Fibroblast of skin of scalp (primary cell): Measurements from ENCODE around the gene DIP2B.
"Not testable (repeated sequence)": the region's sequence is repeated elsewhere in the genome, so short reads cannot be mapped to it uniquely, and the experiment has no call there.

Experiments used
- DNase-seq: peaks from one replicate; pipeline ENCODE4 v3.0.0-alpha.2; 2013

Gene DIP2B

GRCh38 chr12:50519353-50519752, 14.6 kb downstream of the DIP2B start:
- no peak for DNase-seq

- no peak for DNase-seq
These were observed 15.8 kb downstream of the DIP2B start for GRCh38 chr12:50520416-50521207.

- DNase-seq = not testable (repeated sequence)
These were observed 17.0 kb downstream of the DIP2B start for GRCh38 chr12:50521781-50522180.

GRCh38 chr12:50523772-50524171, 19.0 kb downstream of the DIP2B start:
- DNase-seq = no peak

- no peak for DNase-seq
These were observed 19.8 kb downstream of the DIP2B start for GRCh38 chr12:50524621-50525020.

- DNase-seq = no peak
These were observed 20.6 kb downstream of the DIP2B start for GRCh38 chr12:50525422-50525821.

GRCh38 chr12:50527359-50527726, 22.6 kb downstream of the DIP2B start:
- DNase-seq = no peak

- DNase-seq = no peak
These were observed 24.0 kb downstream of the DIP2B start for GRCh38 chr12:50528800-50529199.

GRCh38 chr12:50529345-50529744, 24.6 kb downstream of the DIP2B start:
- no peak for DNase-seq

- no peak for DNase-seq
These were observed 25.7 kb downstream of the DIP2B start for GRCh38 chr12:50530532-50530931.

GRCh38 chr12:50533203-50533584, 28.4 kb downstream of the DIP2B start:
- no peak for DNase-seq

GRCh38 chr12:50533971-50534370, 29.2 kb downstream of the DIP2B start:
- peak; percentile 52 for DNase-seq

- DNase-seq = no peak
These were observed 32.2 kb downstream of the DIP2B start for GRCh38 chr12:50536831-50537537.

- DNase-seq = peak; percentile 30
These were observed 32.7 kb downstream of the DIP2B start for GRCh38 chr12:50537538-50537919.

GRCh38 chr12:50538182-50538581, 33.4 kb downstream of the DIP2B start:
- no peak for DNase-seq

- DNase-seq = no peak
These were observed 36.4 kb downstream of the DIP2B start for GRCh38 chr12:50541139-50541538.

- peak; percentile 13 for DNase-seq
These were observed 37.7 kb downstream of the DIP2B start for GRCh38 chr12:50542448-50542847.

- not testable (repeated sequence) for DNase-seq
These were observed 38.4 kb downstream of the DIP2B start for GRCh38 chr12:50543188-50543587.

GRCh38 chr12:50545213-50545612, 40.4 kb downstream of the DIP2B start:
- DNase-seq = no peak

GRCh38 chr12:50545786-50546185, 41.0 kb downstream of the DIP2B start:
- no peak for DNase-seq

GRCh38 chr12:50546441-50547318, 41.9 kb downstream of the DIP2B start:
- no peak for DNase-seq

- no peak for DNase-seq
These were observed 43.0 kb downstream of the DIP2B start for GRCh38 chr12:50547742-50548141.

GRCh38 chr12:50549885-50550284, 45.1 kb downstream of the DIP2B start:
- no peak for DNase-seq
